Breast epithelium (tissue), 4 donors: Measurements from ENCODE around the gene EXD2. TPM values are rescaled to one million over a fixed set of nuclear protein-coding genes. Genes with fewer than 3 reads are reported as not detected.

Experiments used
- DNase-seq, 2 donors: peaks; one replicate each; pipeline ENCODE4 v3.0.0-alpha.2; 2019; ENCODE audit warnings: low spot score in 2 of 2
- H3K27ac ChIP-seq, 2 donors: fragments of 200-600 bp; sonication (generic) in 1 of 2; one replicate each; pipeline ENCODE4 v1.5.1; 2016 to 2019; ENCODE audit warnings: mild to moderate bottlenecking in 1 of 2
- H3K27me3 ChIP-seq, 2 donors: fragments of 200-600 bp; sonication (generic) in 1 of 2; one replicate each; pipeline versions ENCODE4 v1.5.1 to v1.6.0; 2017 to 2019; ENCODE audit warnings: control low read depth in 1 of 2, mild to moderate bottlenecking in 1 of 2
- H3K36me3 ChIP-seq: fragments of 200-600 bp; one replicate; pipeline ENCODE4 v1.5.1; 2019
- H3K4me1 ChIP-seq, 2 donors: fragments of 200-600 bp; sonication (generic); one replicate each; pipeline ENCODE4 v1.5.1; 2016 to 2019; ENCODE audit warnings: control low read depth in 1 of 2
- H3K4me3 ChIP-seq, 3 donors: fragments of 200-600 bp; sonication (generic); 1 replicate in 2 of 3; 2 replicates in 1 of 3; pipeline ENCODE4 v1.5.1; 2016 to 2019; ENCODE audit warnings: mild to moderate bottlenecking in 3 of 3, moderate library complexity in 2 of 3
- H3K9me3 ChIP-seq, 2 donors: fragments of 200-600 bp; sonication (generic) in 1 of 2; one replicate each; pipeline ENCODE4 v1.5.1; 2016 to 2019; ENCODE audit warnings: control low read depth in 1 of 2
- CTCF ChIP-seq, 3 donors: fragments of 450-650 bp; IDR thresholded peaks; one replicate each; pipeline ENCODE4 v1.5.1; 2016 to 2017; ENCODE audit warnings: antibody characterized with exemption in 3 of 3, mild to moderate bottlenecking in 3 of 3, moderate library complexity in 3 of 3
- POLR2A ChIP-seq: fragments of 450-650 bp; IDR thresholded peaks from one replicate; pipeline ENCODE4 v1.6.1; 2016; ENCODE audit warnings: antibody characterized with exemption, mild to moderate bottlenecking, moderate library complexity
- POLR2AphosphoS5 ChIP-seq, 3 donors: sonication (generic); formaldehyde crosslinking; IDR thresholded peaks; one replicate each; pipeline ENCODE4 v1.6.1; 2017; ENCODE audit warnings: antibody characterized with exemption in 3 of 3
- intact Hi-C: fragments of 100-400 bp; cut with DNase I; formaldehyde crosslinking; loops from one replicate; pipeline ENCODE4 v1.15.1; 2023; ENCODE audit warnings: low total_unique reads
- total RNA-seq, 3 donors: library from RNA; depleted of rRNA; stranded (reverse); fragments of >200 nt; gene quantifications; one replicate each; pipeline ENCODE4 v1.1.0, GENCODE V29; 2016

The EXD2 gene
- total RNA-seq, 3 donors from 2014 or later = 17.1 to 32.5 (median 23.3) TPM

GRCh38 chr14:69246331-69246730 lies 55.0 kb downstream of the EXD2 start:
- Histone ChIP-seq H3K4me3 (no peak overlapping the region), H3K9me3 (no peaks in the 10 kb centered on the region), H3K27me3 (no peaks in the 10 kb centered on the region), H3K4me1 (no peaks in the 10 kb centered on the region), H3K27ac (peak overlapping the region; percentile 40 to 52), H3K36me3 (no peaks in the 10 kb centered on the region)
- intact Hi-C loops = loop anchor here (10.0 kb wide), 1 partner anchor 218 kb away; no protein-coding TSS in a partner anchor
- no peak for TF ChIP-seq CTCF (IDR thresholded peaks at IDR 0.05)
- TF ChIP-seq POLR2A = no peak
- TF ChIP-seq POLR2AphosphoS5 (IDR thresholded peaks at IDR 0.05) = no peak
- no peak for DNase-seq

- Histone ChIP-seq H3K4me3 (no peak overlapping the region), H3K4me1 (no peaks in the 10 kb centered on the region), H3K27ac (peak overlapping the region; percentile 52 to 72), H3K9me3 (no peaks in the 10 kb centered on the region), H3K27me3 (no peaks in the 10 kb centered on the region), H3K36me3 (no peaks in the 10 kb centered on the region)
- peak in 1 of 2 donors; percentile 45 for DNase-seq
- intact Hi-C loops = loop anchor here (10.0 kb wide), 1 partner anchor 217 kb away; no protein-coding TSS in a partner anchor
- TF ChIP-seq POLR2AphosphoS5 (IDR thresholded peaks at IDR 0.05) = peak; percentile 78 to 89 (median 88)
- TF ChIP-seq POLR2A = no peak
- TF ChIP-seq CTCF (IDR thresholded peaks at IDR 0.05) = peak; percentile 40 to 57 (median 41)
These were observed 56.6 kb downstream of the EXD2 start for GRCh38 chr14:69247676-69248440.

- Histone ChIP-seq H3K9me3 (no peaks in the 10 kb centered on the region), H3K4me1 (no peaks in the 10 kb centered on the region), H3K27ac (peak overlapping the region; percentile 34 to 72), H3K27me3 (no peaks in the 10 kb centered on the region), H3K4me3 (no peak overlapping the region), H3K36me3 (no peaks in the 10 kb centered on the region)
- TF ChIP-seq POLR2AphosphoS5 (IDR thresholded peaks at IDR 0.05) (no peak), CTCF (IDR thresholded peaks at IDR 0.05) (no peak), POLR2A (no peak)
- intact Hi-C loops = loop anchor here (10.0 kb wide), 1 partner anchor 215 kb away; no protein-coding TSS in a partner anchor
- no peak for DNase-seq
These were observed 58.3 kb downstream of the EXD2 start for GRCh38 chr14:69249603-69250002.

GRCh38 chr14:69252851-69253250 lies 61.6 kb downstream of the EXD2 start:
- Histone ChIP-seq H3K9me3 (no peaks in the 10 kb centered on the region), H3K27ac (peak overlapping the region in 1 of 2 donors; percentile 55), H3K36me3 (no peaks in the 10 kb centered on the region), H3K4me1 (no peaks in the 10 kb centered on the region), H3K4me3 (no peak overlapping the region), H3K27me3 (no peaks in the 10 kb centered on the region)
- intact Hi-C loops = no loop called here
- no peak for TF ChIP-seq POLR2A
- TF ChIP-seq POLR2AphosphoS5 (IDR thresholded peaks at IDR 0.05) = no peak
- DNase-seq = no peak

- H3K27ac ChIP-seq = no peak overlapping the region
- H3K36me3 ChIP-seq = no peaks in the 10 kb centered on the region
- no peaks in the 10 kb centered on the region for H3K4me1 ChIP-seq
- peaks cover 2 to 13% of the 10 kb centered on the region in 2 donors for H3K27me3 ChIP-seq
- no peaks in the 10 kb centered on the region for H3K9me3 ChIP-seq
- H3K4me3 ChIP-seq = peak overlapping the region; percentile 58 to 89 (median 63)
- intact Hi-C loops = no loop called here
- DNase-seq = no peak
- no peak for TF ChIP-seq POLR2AphosphoS5 (IDR thresholded peaks at IDR 0.05)
These were observed 67.8 kb downstream of the EXD2 start for GRCh38 chr14:69259168-69259526.

GRCh38 chr14:69259527-69260189 lies 68.4 kb downstream of the EXD2 start, which contains the start of gene GALNT16:
Gene GALNT16, plus strand, starts transcription at chr14:69260158. Its CDS starts 133 bp downstream, at chr14:69260291.
- H3K27me3 ChIP-seq = peaks cover 2 to 13% of the 10 kb centered on the region in 2 donors

More at GRCh38 chr14:69259527-69260189, 68.4 kb downstream of the EXD2 start, which contains the start of gene GALNT16:
- Histone ChIP-seq H3K27ac (peak within 1 kb of the TSS; percentile 41 to 70), H3K4me1 (no peaks in the 10 kb centered on the region), H3K4me3 (peak within 1 kb of the TSS; percentile 58 to 89 (median 63)), H3K36me3 (no peaks in the 10 kb centered on the region), H3K9me3 (no peaks in the 10 kb centered on the region)
- DNase-seq = no peak
- intact Hi-C loops = no loop called here
- TF ChIP-seq CTCF (IDR thresholded peaks at IDR 0.05) (no peak), POLR2A (no peak), POLR2AphosphoS5 (IDR thresholded peaks at IDR 0.05) (no peak)
